Skin of body (tissue), 2 donors: ENCODE data around the gene VSIR. TPM values are rescaled to one million over a fixed set of nuclear protein-coding genes. Genes with fewer than 3 reads are reported as not detected.

Source experiments
- DNase-seq: peaks from one replicate; lab custom pipeline; 2025; lab: John Stamatoyannopoulos, UW
- total RNA-seq: library from RNA; depleted of rRNA; stranded (reverse); fragments of >200 nt; gene quantifications from one replicate; pipeline ENCODE4 v1.2.3, GENCODE V29; 2014

The VSIR gene
- total RNA-seq, 1 donor from 2014 or later: 15.8 TPM

DNA sequence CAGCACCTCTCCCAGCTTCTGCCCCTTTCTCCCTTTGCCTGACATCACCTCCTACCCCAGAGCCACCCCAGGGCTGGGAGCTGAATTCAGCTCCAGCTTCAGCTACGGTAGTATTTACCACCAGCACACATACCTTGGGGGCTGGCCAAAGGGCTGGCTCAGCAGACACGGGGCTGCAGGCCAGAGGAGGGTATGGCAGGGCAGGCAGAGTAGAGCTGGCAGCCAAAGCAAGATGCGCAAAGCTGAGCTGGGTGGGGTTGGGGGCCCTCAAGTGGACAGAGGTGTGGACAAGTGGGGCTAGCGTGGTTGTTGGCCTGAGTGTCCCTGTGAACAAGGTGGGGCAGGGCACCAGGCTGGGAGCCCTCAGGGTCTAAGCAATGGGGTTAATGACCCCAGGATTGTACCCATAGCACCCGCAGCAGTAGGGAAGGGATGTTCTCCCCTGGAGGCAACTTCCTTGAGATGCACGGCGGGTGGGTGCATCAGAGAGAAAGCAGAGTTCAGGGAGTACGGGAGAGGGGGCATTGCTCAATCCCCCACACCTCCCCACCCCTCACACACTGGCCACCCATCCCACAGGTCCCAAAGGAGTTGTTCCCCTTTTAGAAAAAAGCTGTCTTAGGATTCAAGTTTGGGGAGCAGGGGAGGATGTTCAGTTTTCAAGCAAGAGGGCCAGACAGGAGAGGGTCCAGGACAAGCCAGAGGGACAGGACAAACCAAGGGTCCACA, 8.0 kb downstream of the VSIR start:
- DNase-seq: no peak

- DNase-seq: no peak
Measured at GRCh38 chr10:71763352-71764127, 9.8 kb downstream of the VSIR start.

DNA sequence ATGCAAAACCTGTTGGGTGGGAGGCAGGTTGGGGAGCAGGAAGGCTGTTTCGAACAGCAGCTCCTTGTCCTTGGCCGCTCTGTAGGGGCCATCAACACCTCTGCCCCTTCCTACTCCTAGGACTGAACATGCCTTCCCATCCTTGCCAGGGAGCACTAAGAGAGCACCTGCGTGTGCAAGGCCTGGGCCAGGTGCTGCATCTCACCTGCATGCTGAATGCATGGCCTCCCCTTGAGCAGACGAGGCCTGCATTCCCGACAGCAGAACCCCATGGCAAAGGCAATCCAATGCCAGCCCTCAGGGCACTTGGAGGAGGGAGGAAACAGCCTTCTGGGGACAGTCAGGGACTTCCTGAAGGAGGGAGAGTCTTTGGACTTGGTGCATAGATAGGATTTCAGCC, 11.0 kb downstream of the VSIR start:
- DNase-seq: no peak

DNA sequence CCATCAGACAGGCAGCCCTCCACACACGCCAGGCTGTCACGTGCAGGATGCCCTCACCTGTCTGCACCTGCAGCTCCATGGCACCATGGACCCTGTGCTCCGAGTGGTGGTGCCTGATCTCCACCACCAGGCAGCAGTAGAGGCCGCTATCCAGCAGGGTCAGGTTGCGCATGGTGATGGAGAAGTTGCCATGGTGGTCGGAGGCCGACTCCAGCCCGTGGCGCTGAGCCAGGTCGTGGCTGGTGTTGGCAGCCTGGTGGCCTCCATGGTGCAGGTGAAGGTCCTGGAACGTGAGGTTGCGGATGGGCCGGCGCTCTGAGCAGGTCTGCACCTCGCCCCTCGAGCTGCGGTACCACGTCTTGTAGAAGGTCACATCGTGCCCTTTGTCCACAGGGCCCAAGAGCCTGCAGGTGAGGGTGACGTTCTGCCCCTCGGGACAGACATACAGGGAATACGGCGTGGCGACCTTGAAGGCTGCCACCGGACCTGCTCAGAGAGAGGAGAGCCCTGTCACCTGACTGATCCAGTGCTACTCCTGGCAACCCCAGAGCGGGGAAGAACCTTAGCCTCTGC, 11.7 kb downstream of the VSIR start:
- no peak for DNase-seq

DNA sequence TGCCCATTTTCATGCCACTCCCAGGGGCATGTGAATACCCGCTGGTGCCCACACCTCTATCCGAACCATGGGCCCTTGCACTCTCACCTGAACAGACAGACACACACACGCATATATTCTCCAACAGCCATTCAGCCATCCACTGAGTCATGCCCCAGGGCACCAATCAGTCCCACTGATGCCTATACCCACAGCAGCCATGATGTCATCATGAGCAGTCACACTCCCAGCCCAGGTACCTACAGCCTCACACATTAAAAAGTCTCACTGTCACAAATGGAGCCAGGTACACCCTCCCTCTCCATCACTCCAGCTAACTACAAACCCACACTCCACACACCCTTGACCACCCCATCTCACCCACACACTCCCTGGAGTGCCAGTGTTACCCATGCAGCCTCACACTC, 12.2 kb downstream of the VSIR start:
- no peak for DNase-seq

DNA sequence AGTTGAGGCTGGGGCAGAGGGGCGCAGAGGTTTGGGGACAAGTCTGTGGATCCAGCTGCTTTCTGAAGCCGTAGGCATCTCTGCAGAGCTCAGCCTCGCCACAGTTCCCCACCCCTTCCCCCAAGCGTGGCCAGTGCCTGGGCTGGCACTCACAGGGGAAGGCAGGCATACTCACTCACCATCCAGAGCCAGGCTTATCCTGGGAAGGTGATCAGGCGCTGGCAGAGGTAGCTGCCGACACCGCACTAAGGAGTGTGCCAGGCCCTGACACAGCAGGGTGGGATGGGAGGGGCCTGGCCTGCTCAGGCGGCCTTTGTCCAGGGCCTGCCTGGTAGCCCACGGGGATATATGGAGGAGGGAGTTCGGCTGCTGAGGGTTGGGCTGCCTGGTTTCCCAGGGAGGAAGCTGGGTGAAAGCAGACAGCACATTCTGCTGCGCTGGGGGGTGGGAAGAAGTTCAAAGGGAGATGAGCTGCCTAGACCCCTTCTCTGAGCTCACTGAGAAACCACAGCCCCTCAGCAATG, 15.9 kb downstream of the VSIR start:
- DNase-seq: no peak

DNA sequence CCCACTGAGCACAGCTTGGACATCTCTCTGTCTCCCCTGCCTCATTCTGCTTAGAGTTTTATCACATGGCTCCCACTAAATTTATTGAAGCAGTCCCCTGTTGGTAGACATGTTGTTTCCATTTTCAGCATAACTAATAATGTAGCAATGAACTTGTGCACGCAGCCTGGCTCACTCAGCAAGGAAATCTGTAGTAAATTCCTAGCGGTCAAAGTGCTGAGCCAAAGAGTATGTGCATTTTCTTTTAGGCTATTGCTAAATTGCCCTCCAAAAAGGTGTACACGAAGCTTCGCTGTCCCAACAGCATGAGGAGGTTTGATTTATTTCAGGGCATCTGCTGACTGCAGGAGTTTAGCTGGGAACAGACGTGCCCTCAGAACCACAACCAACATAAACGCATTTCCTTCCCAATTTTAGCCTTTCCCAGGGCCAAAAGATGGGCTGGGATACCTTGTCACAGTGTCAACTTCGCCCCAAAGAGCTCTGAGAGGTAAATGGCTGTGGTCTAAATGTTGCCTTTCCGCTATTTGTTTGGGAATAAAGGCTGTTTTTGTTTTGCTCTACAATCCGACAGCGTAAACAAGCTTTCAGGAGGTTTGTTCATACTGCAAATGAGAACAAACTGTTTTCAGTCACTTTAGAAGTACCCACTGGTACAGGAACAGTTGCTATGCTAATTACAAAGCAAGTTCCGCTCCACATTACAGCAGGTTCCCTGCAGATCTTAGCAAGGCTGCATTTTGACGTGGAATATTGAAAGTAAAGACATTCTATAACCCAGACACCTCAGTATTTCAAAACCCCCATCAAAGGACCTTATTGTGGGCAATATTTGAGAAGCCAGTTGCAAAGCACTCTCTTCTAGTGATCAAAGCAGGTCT, 16.8 kb downstream of the VSIR start:
- DNase-seq: peak; percentile 53

- no peak for DNase-seq
Measured at GRCh38 chr10:71755179-71755879, 18.0 kb downstream of the VSIR start.

DNA sequence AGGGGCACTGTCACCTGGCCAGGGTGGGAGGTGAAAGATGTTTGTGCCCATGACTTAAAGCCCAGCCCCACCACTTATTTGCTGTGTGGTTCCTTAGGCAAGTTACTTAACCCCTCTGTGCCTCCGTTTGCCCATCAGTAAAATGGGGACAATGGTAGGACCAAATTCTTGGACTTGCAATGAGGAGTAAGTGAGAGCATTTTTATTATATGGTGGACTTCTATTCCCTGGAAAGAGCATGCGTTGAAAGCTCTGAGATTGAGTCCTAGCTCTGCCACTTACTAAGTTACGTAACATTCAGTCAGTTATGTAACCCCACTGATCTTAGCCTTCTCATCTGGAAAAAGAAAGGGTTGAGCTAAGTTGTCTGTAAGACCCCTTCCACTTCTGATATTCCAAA, 18.8 kb downstream of the VSIR start:
- no peak for DNase-seq

- DNase-seq: no peak
Measured at GRCh38 chr10:71753960-71754505, 19.3 kb downstream of the VSIR start.

- DNase-seq: no peak
Measured at GRCh38 chr10:71753091-71753959, 20.0 kb downstream of the VSIR start.

- DNase-seq: no peak
Measured at GRCh38 chr10:71752391-71753090, 20.8 kb downstream of the VSIR start.

GRCh38 chr10:71751515-71752224, 21.6 kb downstream of the VSIR start:
- DNase-seq: no peak

DNA sequence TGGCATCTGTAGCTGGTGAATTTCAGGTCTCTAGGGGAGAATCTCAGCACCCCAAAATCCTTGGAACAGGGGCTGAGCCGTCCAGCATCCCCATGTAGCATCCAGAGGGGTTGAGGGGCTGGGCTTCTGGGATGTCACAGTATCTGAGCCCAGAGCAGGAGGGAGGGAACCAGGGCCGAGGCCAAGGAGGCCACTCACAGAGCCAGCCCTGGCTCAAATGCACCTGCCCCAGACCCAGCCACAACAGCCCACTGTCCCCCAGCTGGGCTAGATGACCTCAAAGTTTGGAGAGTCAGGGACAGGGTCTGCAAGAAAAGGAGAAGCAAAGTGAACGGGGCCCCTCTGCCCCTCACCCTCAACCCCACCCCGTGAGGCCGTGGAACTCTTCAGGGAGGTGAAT, 22.3 kb downstream of the VSIR start:
- no peak for DNase-seq

DNA sequence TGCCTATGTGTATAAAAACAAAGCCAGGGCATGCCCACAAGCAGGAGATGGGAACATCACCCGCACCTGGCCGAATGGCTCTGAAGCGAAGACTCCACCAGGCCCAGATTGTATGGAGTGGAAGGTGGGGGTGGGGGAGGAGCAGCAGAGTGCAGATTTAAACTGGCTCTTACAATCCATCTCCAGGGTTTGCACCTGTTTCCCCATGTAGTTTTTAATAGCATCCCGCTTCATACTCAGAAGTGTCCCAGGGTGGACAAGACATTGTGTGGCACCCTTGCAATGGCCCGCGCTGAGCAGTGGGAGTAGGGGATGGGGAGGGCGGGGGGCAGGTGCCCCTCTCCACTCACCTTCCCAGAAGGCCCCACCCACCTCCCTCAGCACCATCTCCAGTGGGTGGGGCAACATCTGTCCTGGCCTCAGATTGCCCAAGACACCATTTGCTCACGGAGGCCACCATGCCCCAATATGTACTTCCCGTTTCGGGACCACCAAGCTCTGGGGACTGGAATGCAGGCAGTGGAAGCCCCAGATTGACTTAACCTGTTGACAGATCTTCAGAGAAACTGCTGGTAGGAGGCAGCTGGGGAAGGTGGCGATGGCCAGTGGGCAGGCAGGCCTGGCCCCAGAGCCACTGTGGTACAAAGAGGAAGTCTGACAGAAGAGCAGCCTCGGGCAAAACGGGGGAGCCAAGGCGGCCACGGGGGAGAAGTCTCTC, 23.0 kb downstream of the VSIR start:
- DNase-seq: no peak

GRCh38 chr10:71749396-71749795, 23.9 kb downstream of the VSIR start:
- DNase-seq: no peak

DNA sequence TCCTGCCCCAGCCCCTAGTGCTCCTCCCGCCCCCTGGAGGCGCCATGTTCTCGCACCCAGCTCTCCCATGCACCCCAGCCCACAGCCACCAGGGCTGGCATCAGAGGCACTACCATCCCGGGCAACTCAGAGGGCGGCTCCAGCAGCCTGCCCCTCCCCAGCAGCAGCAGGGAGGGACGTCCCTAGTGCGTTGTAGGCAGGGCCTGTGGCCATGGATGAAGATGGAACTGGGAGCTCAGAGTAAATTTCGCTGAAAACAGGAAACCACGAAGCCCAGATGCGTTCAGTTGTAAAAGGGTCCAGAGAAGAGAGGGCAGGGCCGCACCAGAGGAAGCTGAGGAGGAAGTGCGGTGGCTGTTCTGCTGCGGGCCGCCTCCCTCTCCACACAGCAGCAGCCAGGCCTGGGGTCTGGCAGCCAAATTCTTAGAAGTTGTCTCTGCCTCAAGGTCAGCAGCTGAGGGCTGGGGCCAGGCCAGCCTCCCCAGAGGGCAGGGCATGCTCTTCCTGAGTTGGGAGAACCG, 24.6 kb downstream of the VSIR start:
- peak; percentile 43 for DNase-seq
